HuH-7.5 (cell line): ENCODE results near the gene TRIO.

Experiments
- DNase-seq: peaks from one replicate; pipeline ENCODE4 v3.0.0; 2011; ENCODE audit warnings: low spot score

TRIO gene

GRCh38 chr5:14209222-14209822 lies 66.2 kb downstream of the TRIO start:
- DNase-seq, result no peak

GRCh38 chr5:14209836-14210235 lies 66.7 kb downstream of the TRIO start:
- DNase-seq, result no peak

DNA sequence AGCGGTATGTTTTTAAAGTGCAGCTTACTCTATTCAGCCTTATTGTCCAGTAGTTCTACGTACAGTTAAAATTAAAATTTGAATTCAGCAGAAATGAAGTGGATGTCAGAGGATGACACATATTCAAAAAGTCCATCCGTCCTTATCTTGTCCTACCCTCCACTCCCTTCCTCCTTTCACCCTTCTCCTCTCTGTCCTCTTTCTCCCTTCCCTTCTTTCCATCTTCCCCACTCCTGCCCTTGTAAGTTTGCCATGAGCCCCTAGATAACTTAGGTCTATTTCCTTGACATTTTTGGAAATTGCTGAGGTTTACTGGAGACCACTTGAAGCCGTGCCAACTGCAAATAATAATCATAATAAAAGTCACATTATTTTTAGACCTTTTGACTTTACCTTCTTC lies 67.6 kb downstream of the TRIO start:
- DNase-seq, result no peak

DNA sequence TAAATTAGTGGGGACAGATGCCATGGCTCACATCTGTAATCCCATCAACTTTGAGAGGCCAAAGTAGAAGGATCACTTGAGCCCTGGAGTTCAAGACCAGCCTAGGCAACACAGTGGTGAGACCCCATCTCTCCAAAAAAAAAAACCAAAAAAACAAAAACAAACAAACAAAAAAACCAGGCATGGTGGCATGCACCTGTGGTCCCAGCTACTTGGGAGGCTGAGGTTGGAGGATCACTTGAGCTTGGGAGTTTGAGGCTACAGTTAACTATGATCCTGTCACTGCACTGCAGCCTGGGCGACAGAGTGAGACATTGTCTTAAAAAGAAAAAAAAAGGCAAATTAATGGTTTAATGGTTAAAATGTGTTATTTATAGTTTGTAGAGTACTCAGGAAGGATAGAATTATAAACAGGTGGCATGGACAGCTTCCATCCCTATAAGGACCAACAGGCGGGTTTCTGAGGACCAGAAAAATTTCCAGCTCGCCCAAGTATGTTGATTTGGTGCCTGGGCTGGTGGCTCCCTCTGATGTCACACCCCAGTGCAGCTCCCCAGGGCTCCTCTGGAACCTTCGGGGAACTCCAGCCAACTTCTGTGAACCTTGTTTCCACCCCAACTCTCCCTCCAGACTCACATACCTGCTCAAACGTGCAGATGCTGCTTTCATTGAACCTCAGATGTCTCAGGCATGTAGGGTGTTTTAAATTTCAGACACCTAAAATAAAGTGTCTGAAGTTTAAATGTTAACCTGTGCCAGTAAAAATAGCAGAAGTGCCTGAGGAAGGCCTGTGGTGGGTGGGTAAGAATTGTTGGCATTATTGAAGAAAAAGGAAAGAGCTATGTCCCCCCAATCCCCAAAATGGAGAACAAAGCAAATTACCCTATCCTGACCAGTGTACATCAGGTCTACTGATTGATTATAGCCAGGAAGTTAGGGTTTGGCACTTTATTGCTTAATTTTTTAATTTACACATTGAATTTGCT lies 69.0 kb downstream of the TRIO start:
- DNase-seq, result no peak

DNA sequence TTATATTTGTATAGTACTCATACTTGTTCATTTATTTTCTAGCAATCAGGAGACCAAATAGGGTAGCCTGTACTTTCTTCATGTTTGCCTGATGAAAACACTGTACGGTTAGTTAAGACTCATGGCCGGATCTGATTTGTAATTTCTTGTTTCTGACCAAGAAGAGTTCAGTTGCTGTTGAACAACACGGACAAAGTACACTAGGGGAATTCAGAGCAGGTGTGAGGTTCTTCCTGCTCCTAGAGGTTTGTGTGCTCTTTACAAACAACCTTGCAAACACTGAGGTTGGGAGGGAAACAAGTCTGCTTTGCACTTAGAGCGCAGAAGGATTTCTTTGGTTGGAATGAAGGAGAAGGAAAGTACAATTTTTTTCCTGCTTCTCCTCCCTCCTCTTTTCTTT lies 69.7 kb downstream of the TRIO start:
- DNase-seq, result peak; percentile 28

DNA sequence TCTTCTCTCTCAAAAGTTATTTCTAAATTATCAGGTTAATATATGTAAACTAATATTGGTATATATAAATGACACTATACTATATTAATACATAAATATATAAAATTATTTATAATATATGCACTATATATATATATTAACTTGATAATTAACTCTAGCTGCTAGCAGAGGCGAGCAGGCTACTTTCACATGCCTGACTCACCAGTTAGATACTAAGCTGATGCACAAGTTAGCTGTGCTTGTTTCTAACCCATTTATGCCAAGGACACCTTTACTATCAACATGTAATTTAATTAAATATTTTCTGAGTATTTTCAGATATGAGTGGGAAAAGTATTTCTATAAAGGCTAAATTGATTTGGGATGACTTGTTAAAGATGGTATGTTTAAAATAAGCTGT lies 70.1 kb downstream of the TRIO start:
- no peak for DNase-seq

- no peak for DNase-seq
Observed at GRCh38 chr5:14213813-14214585, 70.9 kb downstream of the TRIO start.

DNA sequence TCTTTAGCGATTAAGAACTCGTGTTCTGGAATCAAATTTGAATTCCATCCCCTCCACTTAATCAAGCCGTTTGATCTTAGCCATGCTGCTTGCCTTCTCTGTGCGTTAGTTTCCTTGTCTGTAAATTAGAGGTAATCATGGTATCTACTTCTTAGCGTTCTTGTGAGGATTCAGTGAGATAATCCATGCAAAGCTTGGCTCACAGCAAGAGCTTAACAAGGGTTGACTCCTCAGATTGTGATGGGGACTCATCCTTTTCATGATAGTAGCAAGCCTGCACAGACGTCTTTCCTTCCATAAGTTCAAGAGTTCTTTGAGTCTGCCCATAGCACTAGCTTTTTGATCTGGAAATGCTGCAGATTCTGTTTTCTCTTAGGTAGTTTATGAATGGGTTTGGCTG lies 72.8 kb downstream of the TRIO start:
- DNase-seq, result no peak

DNA sequence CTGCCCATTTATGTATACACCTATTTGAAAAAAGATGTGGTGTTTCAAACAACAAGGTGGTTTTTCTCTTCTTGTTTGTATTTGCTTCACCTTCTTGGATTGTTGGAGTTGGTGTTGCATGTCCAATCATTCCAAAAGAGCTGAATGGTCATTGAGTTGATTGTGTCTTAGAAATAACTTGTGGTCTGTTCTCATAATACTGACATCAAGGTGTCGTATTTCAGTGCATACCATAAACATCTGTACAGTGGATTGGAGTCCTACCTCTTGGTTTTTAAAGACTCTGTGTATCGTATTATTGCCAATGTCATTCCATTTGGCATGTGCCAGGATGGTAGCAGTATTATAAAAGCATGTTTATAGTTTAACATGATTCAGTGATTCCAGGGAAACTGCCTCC lies 73.2 kb downstream of the TRIO start:
- DNase-seq, result no peak

- no peak for DNase-seq
Observed at GRCh38 chr5:14216902-14217301, 73.8 kb downstream of the TRIO start.

- no peak for DNase-seq
Observed at GRCh38 chr5:14217587-14217986, 74.4 kb downstream of the TRIO start.

- DNase-seq, result no peak
Observed at GRCh38 chr5:14218011-14218410, 74.9 kb downstream of the TRIO start.

GRCh38 chr5:14218480-14218879 lies 75.3 kb downstream of the TRIO start:
- no peak for DNase-seq

- no peak for DNase-seq
Observed at GRCh38 chr5:14218897-14219573, 75.9 kb downstream of the TRIO start.

GRCh38 chr5:14219800-14220512 lies 76.8 kb downstream of the TRIO start:
- no peak for DNase-seq

DNA sequence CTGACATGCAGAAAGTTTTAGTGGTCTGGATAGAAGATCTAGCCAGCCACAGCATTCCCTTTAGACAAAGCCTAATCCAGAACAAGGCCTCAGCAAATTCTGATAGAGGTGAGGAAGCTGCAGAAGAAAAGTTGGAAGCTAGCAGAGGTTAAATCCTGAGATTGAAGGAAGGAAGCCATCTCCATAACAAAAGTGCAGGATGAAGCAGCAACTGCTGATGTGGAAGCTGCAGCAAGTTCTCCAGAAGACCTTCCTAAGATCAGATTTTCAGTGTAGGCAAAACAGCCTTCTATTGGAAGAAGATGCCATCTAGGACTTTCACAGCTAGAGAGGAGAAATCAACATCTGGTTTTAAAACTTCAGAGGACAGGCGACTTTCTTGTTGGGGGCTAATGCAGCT lies 77.5 kb downstream of the TRIO start:
- DNase-seq, result no peak

- DNase-seq, result no peak
Observed at GRCh38 chr5:14221732-14222131, 78.6 kb downstream of the TRIO start.

- DNase-seq, result no peak
Observed at GRCh38 chr5:14222206-14222605, 79.1 kb downstream of the TRIO start.

GRCh38 chr5:14223372-14223771 lies 80.2 kb downstream of the TRIO start:
- no peak for DNase-seq

- no peak for DNase-seq
Observed at GRCh38 chr5:14225173-14225834, 82.2 kb downstream of the TRIO start.

DNA sequence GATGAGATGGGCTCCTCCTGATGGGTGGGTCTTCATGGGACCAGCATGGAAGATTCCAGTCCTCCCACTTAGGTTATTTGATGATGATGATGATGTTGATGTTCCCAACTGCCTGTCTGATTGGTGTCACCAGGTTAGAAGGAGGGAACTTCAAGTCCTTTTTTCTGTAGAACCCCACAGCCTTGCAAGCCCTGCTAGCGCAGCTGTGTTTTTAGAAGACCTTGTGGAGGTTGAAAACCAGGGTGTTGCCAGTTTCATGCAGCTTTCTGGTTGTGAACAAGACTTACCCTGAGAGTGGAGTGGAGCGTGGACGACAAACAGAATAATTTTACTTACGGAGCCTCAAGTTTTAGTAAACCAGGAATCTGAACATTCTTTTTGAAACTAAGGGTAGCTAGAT lies 83.0 kb downstream of the TRIO start:
- DNase-seq, result no peak
